Mononuclear cell (primary cell): ENCODE results near the gene MRPL46. TPM values are rescaled to one million over a fixed set of nuclear protein-coding genes. Genes with fewer than 3 reads are reported as not detected.
A peak's percentile ranks its signal among the peaks of the same experiment; 100 is the strongest.

Experiments used
- H3K27me3 ChIP-seq: 2 replicates; pipeline ENCODE4 v1.6.0; 2011; ENCODE audit warnings: low read length, control low read depth; ENCODE audit not compliant: insufficient read depth
- H3K4me1 ChIP-seq: 2 replicates; pipeline ENCODE4 v1.5.1; 2011; ENCODE audit warnings: mild to moderate bottlenecking, low read length, control low read depth; ENCODE audit not compliant: insufficient read depth
- H3K4me3 ChIP-seq: 2 replicates; pipeline ENCODE4 v1.5.1; 2011; ENCODE audit warnings: mild to moderate bottlenecking, low read length, moderate library complexity
- H3K9me3 ChIP-seq: 2 replicates; pipeline ENCODE4 v1.5.1; 2011; ENCODE audit warnings: low read depth, mild to moderate bottlenecking, control low read depth, low read length
- total RNA-seq: library from RNA; depleted of rRNA; stranded (reverse); fragments of >200 nt; gene quantifications from one replicate; pipeline ENCODE4 v1.2.3, GENCODE V29; 2012

MRPL46 gene
- total RNA-seq, 1 donor, result 8.7 TPM

DNA sequence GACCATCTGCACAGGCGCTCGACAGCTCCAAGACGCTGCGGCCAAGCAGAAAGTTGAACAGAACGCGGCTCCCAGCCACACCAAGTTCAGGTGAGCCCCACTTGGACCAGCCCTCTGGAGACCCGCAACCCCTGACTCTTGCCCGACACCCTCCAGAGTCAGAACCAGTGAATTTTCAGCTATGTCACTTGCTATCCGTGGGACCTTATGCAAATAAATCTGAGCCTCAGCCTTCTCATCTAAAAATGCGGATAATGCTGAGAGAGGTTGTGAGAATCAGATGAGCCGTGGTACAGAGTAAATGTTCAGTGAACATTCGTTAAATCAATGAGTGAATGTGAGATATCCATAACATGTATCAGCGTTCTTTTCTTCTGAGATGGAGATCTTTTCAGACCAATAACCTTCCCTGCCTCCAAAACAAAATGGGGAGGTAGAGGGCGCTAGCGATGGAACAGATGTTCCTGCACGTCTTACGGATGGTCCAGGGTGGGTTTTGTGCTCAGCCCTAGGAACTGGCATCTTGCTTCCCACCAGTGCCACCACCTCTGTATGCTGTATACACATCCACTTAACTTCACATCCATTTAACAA is 844 bp upstream of the MRPL46 start:
- Histone ChIP-seq H3K9me3 (no peaks in the 10 kb centered on the region), H3K27me3 (no peaks in the 10 kb centered on the region), H3K4me1 (peaks cover 25% of the 10 kb centered on the region), H3K4me3 (peak overlapping the region; percentile 73)

DNA sequence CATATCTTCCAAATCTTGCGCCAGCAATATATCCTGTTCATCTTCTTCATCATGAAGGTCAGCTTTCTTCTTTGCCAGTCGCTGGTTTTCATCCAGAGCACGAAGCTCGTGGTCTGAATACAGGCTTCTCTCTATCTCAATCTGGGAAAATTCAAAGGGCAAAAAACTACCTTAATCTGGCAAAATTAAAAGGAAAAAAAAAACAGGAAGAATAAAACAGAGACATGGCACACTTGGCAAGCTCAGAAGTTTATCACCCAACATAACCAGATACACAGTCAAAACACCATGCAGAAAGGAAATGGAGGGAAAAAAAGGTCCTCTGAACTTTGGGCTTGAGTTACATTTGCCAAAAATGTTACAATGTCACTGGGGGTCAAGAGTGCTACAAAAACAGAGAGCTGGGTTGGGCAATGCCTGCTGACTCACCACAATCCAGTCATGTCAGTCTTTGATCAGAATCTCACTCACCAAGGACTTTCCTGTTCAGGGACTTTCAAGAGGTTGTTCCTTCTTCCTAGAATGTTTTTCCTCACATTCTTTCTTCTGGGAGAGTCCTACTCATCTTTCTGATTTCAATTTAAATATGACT is 1.5 kb downstream of the MRPL46 start:
- H3K4me3 ChIP-seq, result no peak overlapping the region
- no peaks in the 10 kb centered on the region for H3K9me3 ChIP-seq
- H3K4me1 ChIP-seq, result peaks cover 25% of the 10 kb centered on the region
- H3K27me3 ChIP-seq, result no peaks in the 10 kb centered on the region

DNA sequence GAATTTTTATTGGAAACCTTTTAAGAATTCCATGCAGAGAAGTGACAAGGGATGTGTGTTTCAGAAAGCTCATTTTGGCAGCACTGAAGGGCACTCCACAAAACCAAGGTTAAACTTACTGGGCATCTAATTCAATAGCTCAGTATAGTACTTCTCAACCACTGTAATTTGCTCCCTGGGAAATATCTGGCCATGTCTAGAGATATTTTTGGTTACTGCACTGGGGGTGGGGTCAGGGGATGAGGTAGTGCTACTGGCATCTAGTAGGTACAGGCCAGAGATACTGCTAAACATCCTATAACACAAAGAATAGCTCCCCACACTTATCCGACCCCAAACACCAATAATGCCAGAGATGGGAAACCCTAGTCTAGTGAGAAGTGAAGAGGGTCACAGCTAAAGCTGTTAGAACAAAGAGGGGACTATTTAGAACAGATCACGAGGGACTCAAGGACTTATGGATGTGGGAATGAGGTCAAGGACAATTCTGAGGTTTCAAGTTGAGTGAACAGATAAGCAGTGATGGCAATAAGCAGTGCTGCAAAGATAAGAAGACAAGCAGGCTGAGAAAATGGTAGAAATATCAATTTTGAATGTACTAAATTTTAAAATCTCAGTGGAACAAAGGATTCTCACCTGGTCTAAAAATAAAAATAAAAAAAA is 3.2 kb downstream of the MRPL46 start:
- Histone ChIP-seq H3K4me1 (peaks cover 25% of the 10 kb centered on the region), H3K9me3 (no peaks in the 10 kb centered on the region), H3K4me3 (no peak overlapping the region), H3K27me3 (no peaks in the 10 kb centered on the region)

- Histone ChIP-seq H3K9me3 (no peaks in the 10 kb centered on the region), H3K27me3 (no peaks in the 10 kb centered on the region), H3K4me1 (peaks cover 5% of the 10 kb centered on the region), H3K4me3 (no peak overlapping the region)
Observed at GRCh38 chr15:88456733-88457132, 10.5 kb downstream of the MRPL46 start.

GRCh38 chr15:88454867-88455810 is 12.0 kb downstream of the MRPL46 start:
- Histone ChIP-seq H3K4me3 (no peak overlapping the region), H3K27me3 (no peaks in the 10 kb centered on the region), H3K9me3 (no peaks in the 10 kb centered on the region), H3K4me1 (peaks cover 5% of the 10 kb centered on the region)

DNA sequence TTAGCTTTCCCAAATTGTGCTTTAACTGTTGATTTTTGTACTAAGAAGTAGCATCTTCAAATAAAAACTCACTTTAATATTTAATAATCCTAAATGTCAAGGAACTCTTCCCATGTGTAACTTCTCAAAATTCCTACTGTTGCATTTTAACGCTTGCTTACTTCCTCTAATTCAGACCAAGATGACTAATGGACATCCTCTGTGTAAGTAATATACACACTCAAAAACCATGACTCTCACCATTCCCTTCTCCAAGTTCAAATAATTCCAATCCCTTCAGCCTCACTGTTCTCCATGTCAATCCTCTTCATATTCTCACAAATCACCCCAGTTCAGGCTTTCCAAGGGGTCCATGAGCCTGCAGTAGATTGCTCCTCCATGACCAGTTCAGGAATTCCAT is 13.0 kb downstream of the MRPL46 start:
- Histone ChIP-seq H3K4me1 (peaks cover 5% of the 10 kb centered on the region), H3K9me3 (no peaks in the 10 kb centered on the region), H3K4me3 (no peak overlapping the region), H3K27me3 (no peaks in the 10 kb centered on the region)

- Histone ChIP-seq H3K4me3 (no peak overlapping the region), H3K9me3 (no peaks in the 10 kb centered on the region), H3K4me1 (peaks cover 5% of the 10 kb centered on the region), H3K27me3 (no peaks in the 10 kb centered on the region)
Observed at GRCh38 chr15:88453651-88454050, 13.5 kb downstream of the MRPL46 start.

DNA sequence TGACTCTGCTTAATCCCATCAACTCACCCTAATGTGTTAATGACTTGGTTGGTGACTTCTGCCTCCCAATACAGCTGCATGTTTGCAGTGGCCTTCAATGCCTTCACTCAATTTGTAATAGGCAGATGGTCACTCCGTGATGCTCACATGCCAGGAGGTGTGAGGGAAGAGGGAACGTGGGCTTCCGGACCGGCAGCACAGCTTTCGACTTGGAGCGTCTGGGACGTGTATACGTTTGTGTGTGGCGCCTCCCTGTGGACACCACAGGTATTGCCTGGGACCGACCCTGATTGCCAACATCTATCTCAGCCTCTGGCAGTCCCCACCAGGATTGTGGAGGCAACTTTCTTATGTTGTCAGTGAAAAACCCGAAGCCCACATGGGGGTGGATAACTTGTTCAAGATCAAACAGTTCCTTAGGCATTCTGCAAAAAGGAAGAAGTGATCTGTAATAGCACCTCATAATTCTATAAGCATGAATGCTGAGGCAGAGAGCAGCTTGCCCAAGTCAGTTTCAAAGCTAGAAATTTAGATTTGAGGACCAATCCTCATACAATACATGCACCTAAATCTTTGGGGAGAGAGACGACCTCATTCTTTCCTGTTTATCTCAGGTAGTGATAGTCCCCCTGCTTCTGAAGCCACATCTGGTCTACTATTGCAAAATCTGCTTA is 16.9 kb downstream of the MRPL46 start:
- H3K9me3 ChIP-seq, result no peaks in the 10 kb centered on the region
- H3K27me3 ChIP-seq, result peaks cover 2% of the 10 kb centered on the region
- H3K4me3 ChIP-seq, result no peak overlapping the region
- peaks cover 5% of the 10 kb centered on the region for H3K4me1 ChIP-seq

GRCh38 chr15:88449581-88449980 is 17.6 kb downstream of the MRPL46 start:
- Histone ChIP-seq H3K9me3 (no peaks in the 10 kb centered on the region), H3K4me3 (no peak overlapping the region), H3K27me3 (peaks cover 3% of the 10 kb centered on the region), H3K4me1 (peaks cover 3% of the 10 kb centered on the region)

DNA sequence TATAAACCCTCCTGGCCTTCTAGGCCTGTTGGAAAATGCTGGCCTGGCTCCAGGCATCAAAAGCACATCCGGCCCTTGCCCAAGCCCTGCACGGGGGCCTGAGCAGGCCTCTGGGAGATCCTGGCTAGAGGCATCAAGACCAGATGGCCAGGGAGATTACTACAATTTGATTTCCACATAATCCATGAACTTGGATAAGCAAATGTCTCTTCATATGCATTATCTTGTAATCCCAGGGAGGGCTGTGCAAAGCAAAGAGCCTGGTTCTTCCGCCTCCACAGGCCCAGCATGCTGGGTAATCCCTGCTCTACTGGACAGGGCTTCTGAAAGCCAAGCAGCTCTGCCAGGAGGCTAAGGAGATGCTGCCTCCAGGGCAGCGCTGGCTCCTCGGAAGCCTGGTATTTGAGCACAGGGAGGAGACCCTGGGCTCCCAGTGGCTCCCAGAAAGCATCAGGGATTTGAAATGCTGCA is 18.2 kb downstream of the MRPL46 start:
- Histone ChIP-seq H3K9me3 (peaks cover 4% of the 10 kb centered on the region), H3K4me3 (no peak overlapping the region), H3K27me3 (peaks cover 5% of the 10 kb centered on the region), H3K4me1 (no peaks in the 10 kb centered on the region)

- H3K4me1 ChIP-seq, result no peaks in the 10 kb centered on the region
- peaks cover 14% of the 10 kb centered on the region for H3K27me3 ChIP-seq
- H3K9me3 ChIP-seq, result peaks cover 13% of the 10 kb centered on the region
- H3K4me3 ChIP-seq, result no peak overlapping the region
Observed at GRCh38 chr15:88447741-88448140, 19.4 kb downstream of the MRPL46 start.

- H3K27me3 ChIP-seq, result peaks cover 16% of the 10 kb centered on the region
- no peak overlapping the region for H3K4me3 ChIP-seq
- H3K9me3 ChIP-seq, result peaks cover 13% of the 10 kb centered on the region
- H3K4me1 ChIP-seq, result no peaks in the 10 kb centered on the region
Observed at GRCh38 chr15:88447206-88447605, 20.0 kb downstream of the MRPL46 start.

DNA sequence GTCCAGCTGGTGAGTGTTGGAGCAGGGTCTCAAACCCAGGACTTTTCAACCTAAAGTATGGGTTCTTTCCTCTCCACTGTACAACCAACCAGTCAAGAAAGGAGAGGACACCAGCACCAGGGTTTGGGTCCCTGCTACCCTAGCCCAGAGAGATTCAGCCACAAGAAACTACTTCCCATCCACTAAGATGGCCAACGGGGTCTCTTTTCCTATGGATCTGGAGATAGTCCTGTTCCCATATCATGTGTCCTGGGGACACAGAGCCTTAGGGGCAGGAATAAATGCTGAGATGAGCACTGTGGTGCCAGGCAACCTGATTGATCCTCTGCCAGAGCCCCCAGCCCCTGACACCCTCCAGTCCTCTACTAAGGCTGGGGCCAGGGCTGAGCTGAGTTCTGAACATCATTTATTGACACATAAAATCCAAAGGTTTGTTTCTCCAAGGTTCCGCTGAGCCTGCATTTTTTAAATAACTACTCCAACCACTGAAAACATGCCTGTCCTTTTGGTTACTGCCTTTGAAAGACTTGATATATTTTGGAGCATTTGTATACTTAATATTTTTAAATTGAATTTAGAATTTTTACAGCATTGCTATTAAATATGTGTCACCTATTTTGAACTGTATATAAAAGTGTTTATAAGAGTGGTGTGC is 26.0 kb downstream of the MRPL46 start:
- H3K9me3 ChIP-seq, result peaks cover 13% of the 10 kb centered on the region
- H3K4me3 ChIP-seq, result no peak overlapping the region
- H3K4me1 ChIP-seq, result no peaks in the 10 kb centered on the region
- H3K27me3 ChIP-seq, result peaks cover 20% of the 10 kb centered on the region

- Histone ChIP-seq H3K9me3 (peaks cover 13% of the 10 kb centered on the region), H3K27me3 (peaks cover 16% of the 10 kb centered on the region), H3K4me1 (no peaks in the 10 kb centered on the region), H3K4me3 (no peak overlapping the region)
Observed at GRCh38 chr15:88440021-88440420, 27.2 kb downstream of the MRPL46 start.
